GM12878 (cell line): ENCODE measurements around the gene SLC24A3. TPM values are rescaled to one million over a fixed set of nuclear protein-coding genes. Genes with fewer than 3 reads are reported as not detected.

Source experiments
- ATAC-seq: fragments of 200-7000 bp; cut with Tn5 transposase; 3 replicates; pipeline ENCODE4 v1.9.1; 2020; ENCODE audit warnings: mild to moderate bottlenecking, moderate library complexity
- BruUV-seq: library from RNA; stranded (reverse); fragments of 400-500 nt; replicated peaks from 2 replicates; lab custom pipeline; 2021; lab: Mats Ljungman, UMichigan
- CTCF ChIA-PET: fragments of 300-600 bp; sonication (Branson Sonifier 250); formaldehyde crosslinking; extraction: SDS; loops from one replicate; lab custom pipeline; 2021; ENCODE audit warnings: inconsistent platforms; lab: Yijun Ruan, JAX
- POLR2A ChIA-PET: fragments of 350-600 bp; formaldehyde crosslinking; extraction: SDS; loops from one replicate; lab custom pipeline; 2021; ENCODE audit warnings: inconsistent platforms; lab: Charles Lee
- RAD21 ChIA-PET: fragments of 300-600 bp; sonication (Branson Sonifier 250); formaldehyde crosslinking; loops from one replicate; lab custom pipeline; 2023; ENCODE audit warnings: antibody characterized with exemption; ENCODE audit not compliant: unreplicated experiment; lab: Charles Lee
- SMC1A ChIA-PET: fragments of 300-600 bp; sonication (Branson Sonifier 250); formaldehyde crosslinking; loops from one replicate; lab custom pipeline; 2023; ENCODE audit not compliant: unreplicated experiment, uncharacterized antibody; lab: Charles Lee
- DNase-seq: peaks from one replicate; pipeline ENCODE4 v3.0.0-alpha.2; 2011; ENCODE audit warnings: low read depth, low spot score
- FAIRE-seq: peaks from 3 replicates; lab custom pipeline; 2011; peaks lifted over from hg19 to GRCh38; lab: Jason Lieb, UNC
- H2AFZ ChIP-seq: 2 replicates; pipeline ENCODE4 v1.6.0; 2011; ENCODE audit warnings: low read depth, low read length, control low read depth; ENCODE audit not compliant: control insufficient read depth
- H3K27ac ChIP-seq: 2 replicates; pipeline ENCODE4 v1.5.1; 2011; ENCODE audit warnings: control low read depth; ENCODE audit not compliant: control insufficient read depth, insufficient read depth
- H3K27me3 ChIP-seq, 2 experiments: replicated peaks in 1 of 2; 2 replicates each; pipeline versions ENCODE4 v1.6.0 to v1.6.1; 2011; ENCODE audit warnings: low read length in 1 of 2; ENCODE audit not compliant: control insufficient read depth in 2 of 2, insufficient read depth in 2 of 2
- H3K36me3 ChIP-seq, 2 experiments: 2 replicates each; pipeline ENCODE4 v1.5.1; 2011; ENCODE audit warnings: low read length in 1 of 2; ENCODE audit not compliant: control insufficient read depth in 2 of 2, insufficient read depth in 2 of 2
- H3K4me1 ChIP-seq: 2 replicates; pipeline ENCODE4 v1.6.1; 2011; ENCODE audit warnings: mild to moderate bottlenecking, low read length, moderate library complexity, mixed read lengths; ENCODE audit not compliant: control insufficient read depth, insufficient read depth
- H3K4me2 ChIP-seq: 2 replicates; pipeline ENCODE4 v1.6.0; 2011; ENCODE audit warnings: control low read depth; ENCODE audit not compliant: control insufficient read depth, insufficient read depth
- H3K4me3 ChIP-seq: fragments of 200-600 bp; sonication (generic); 2 replicates; pipeline ENCODE4 v1.5.1; 2016
- H3K79me2 ChIP-seq: 2 replicates; pipeline ENCODE4 v1.6.0; 2011; ENCODE audit warnings: low read length; ENCODE audit not compliant: control insufficient read depth, insufficient read depth
- H3K9ac ChIP-seq: 2 replicates; pipeline ENCODE4 v1.8.0; 2011; ENCODE audit warnings: low read length, control low read depth, mixed read lengths; ENCODE audit not compliant: control insufficient read depth, insufficient read depth
- H3K9me3 ChIP-seq: replicated peaks from 3 replicates; pipeline ENCODE4 v1.5.1; 2011; ENCODE audit warnings: mild to moderate bottlenecking, low read length; ENCODE audit not compliant: control insufficient read depth, insufficient read depth
- H4K20me1 ChIP-seq: 2 replicates; pipeline ENCODE4 v1.6.0; 2011; ENCODE audit not compliant: control insufficient read depth, insufficient read depth
- BRCA1 ChIP-seq: IDR thresholded peaks from 2 replicates; pipeline ENCODE4 v1.6.1; 2011; ENCODE audit warnings: low read depth, low read length, improper control_type of control experiment
- CBX5 ChIP-seq: sonication (generic); IDR thresholded peaks from 2 replicates; pipeline ENCODE4 v1.6.1; 2016; ENCODE audit warnings: low read depth, moderate library complexity, mild to moderate bottlenecking, inconsistent platforms
- CREM ChIP-seq: IDR thresholded peaks from 2 replicates; pipeline ENCODE4 v1.6.1; 2014; ENCODE audit warnings: antibody characterized with exemption, low read depth
- IRF4 ChIP-seq: IDR thresholded peaks from 2 replicates; pipeline ENCODE4 v1.6.1; 2011; ENCODE audit warnings: low read depth, low read length
- MLLT1 ChIP-seq: fragments of 450-650 bp; IDR thresholded peaks from 2 replicates; pipeline ENCODE4 v1.6.1; 2016; ENCODE audit warnings: mild to moderate bottlenecking
- MTA3 ChIP-seq: IDR thresholded peaks from 2 replicates; pipeline ENCODE4 v1.6.1; 2012; ENCODE audit warnings: low read length, inconsistent platforms, borderline replicate concordance
- MYC ChIP-seq: IDR thresholded peaks from 2 replicates; pipeline ENCODE4 v1.6.1; 2011; ENCODE audit warnings: mild to moderate bottlenecking, low read length, moderate library complexity, inconsistent platforms; ENCODE audit not compliant: insufficient read depth, insufficient replicate concordance, insufficient read length, severe bottlenecking
- NFXL1 ChIP-seq: fragments of 450-650 bp; IDR thresholded peaks from 2 replicates; pipeline ENCODE4 v1.6.1; 2017; ENCODE audit warnings: antibody characterized with exemption, mild to moderate bottlenecking, borderline replicate concordance
- NKRF ChIP-seq: fragments of 450-650 bp; conservative IDR thresholded peaks from 2 replicates; pipeline ENCODE4 v1.6.1; 2017; ENCODE audit warnings: mild to moderate bottlenecking, moderate library complexity
- RAD51 ChIP-seq: fragments of 450-650 bp; IDR thresholded peaks from 2 replicates; pipeline ENCODE4 v1.6.1; 2016; ENCODE audit warnings: moderate library complexity, mild to moderate bottlenecking, inconsistent platforms
- SMAD1 ChIP-seq: fragments of 450-650 bp; IDR thresholded peaks from 2 replicates; pipeline ENCODE4 v1.6.1; 2018; ENCODE audit warnings: mild to moderate bottlenecking, low read depth; ENCODE audit not compliant: partially characterized antibody
- ZNF274 ChIP-seq: IDR thresholded peaks from one replicate; pipeline ENCODE4 v1.8.0; 2011; ENCODE audit not compliant: insufficient read length, insufficient read depth
- ZSCAN29 ChIP-seq: fragments of 450-650 bp; IDR thresholded peaks from 2 replicates; pipeline ENCODE4 v1.6.1; 2017; ENCODE audit warnings: mild to moderate bottlenecking, moderate library complexity
- WGBS: methylation state at CpG from one replicate; pipeline ENCODE4 v1.1.6; 2016; ENCODE audit warnings: low lambda C conversion rate; ENCODE audit not compliant: insufficient replicate concordance, insufficient coverage; ENCODE audit errors: missing lambda C conversion rate; 5-methylcytosine and 5-hydroxymethylcytosine counted together
- in situ Hi-C: fragments of 300-500 bp; cut with MboI; formaldehyde crosslinking; loops from 9 replicates; pipeline ENCODE4 v1.14.3; 2018; ENCODE audit warnings: mixed read lengths
- intact Hi-C: fragments of 100-400 bp; cut with micrococcal nuclease; formaldehyde crosslinking; loops from one replicate; pipeline ENCODE4 v1.14.2; 2022; ENCODE audit not compliant: unreplicated experiment
- polyA plus RNA-seq, 11 experiments: library from polyadenylated mRNA; depleted of rRNA in 4 of 11; unstranded in 6 of 11; stranded (reverse) in 5 of 11; fragments of >200 nt; fragmentation: Nextera tagmentation in 4 of 11; fragmentation: Illumina TruSeq in 1 of 11; extraction: Ambion mirVana in 4 of 11; extraction: Trizol in 1 of 11; gene quantifications; 1 replicate in 1 of 11; 2 replicates in 10 of 11; pipeline versions ENCODE4 v1.2.1 to v1.2.3, GENCODE V29; 2011 to 2016; ENCODE audit warnings: inconsistent platforms in 2 of 11, missing spikeins in 2 of 11, low read depth in 1 of 11
- total RNA-seq, 4 experiments: library from RNA; depleted of rRNA in 3 of 4; stranded (reverse); fragments of >200 nt in 3 of 4; fragmentation: Illumina TruSeq in 1 of 4; extraction: Trizol in 1 of 4; gene quantifications; 2 replicates each; pipeline versions ENCODE4 v1.2.1 to v1.2.3, GENCODE V29; 2013 to 2021
- TF ChIP-seq, protein P1 (sequence below): fragments of 450-650 bp; formaldehyde crosslinking; IDR thresholded peaks from 2 replicates; pipeline ENCODE4 v1.5.0; 2022; ENCODE audit warnings: mild to moderate bottlenecking, missing genetic modification characterization

Gene SLC24A3
- total and polyA plus RNA-seq, 10 of the 15 experiments (the other 5 are each of a cell fraction or from before 2014, with no cell fraction given): 0.04 TPM; not detected in 9

DNA sequence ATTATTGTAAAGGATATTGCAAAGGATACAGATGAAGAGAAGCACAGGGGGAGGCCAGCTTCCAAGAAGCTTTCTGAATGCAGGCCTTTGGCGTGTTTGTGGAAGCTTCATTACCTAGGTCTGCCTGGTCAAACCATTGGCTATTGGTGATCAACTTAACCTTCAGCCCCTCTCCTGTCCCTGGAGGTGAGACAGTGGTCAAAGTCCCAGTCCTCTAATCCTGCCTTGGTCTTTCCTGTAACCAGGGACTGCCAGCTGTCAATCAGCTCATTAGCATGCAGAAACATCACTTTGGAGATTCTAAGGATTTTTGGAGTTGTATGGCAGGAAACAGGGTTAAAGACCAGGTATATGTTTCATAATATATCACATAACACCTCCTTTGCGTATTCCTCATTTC lies 558.6 kb downstream of the SLC24A3 start:
- FAIRE-seq (no peak), ATAC-seq (no peak), DNase-seq (no peak)
- WGBS: 40% methylated on average over 2 of the region's 2 CpGs
- H3K27me3 ChIP-seq: peaks cover 3 to 7% of the 10 kb centered on the region in 2 experiments
- in situ Hi-C loops: no loop called here
- intact Hi-C loops: no loop called here
- ChIA-PET SMC1A (interaction anchor here (0.5 to 2.3 kb wide), 8 partner anchors 9 to 78 kb away, joined by 3 to 10 read pairs (median 4); no protein-coding TSS in a partner anchor), CTCF (interaction anchor here (0.5 to 1.9 kb wide), 7 partner anchors 9 to 109 kb away, joined by 3 to 4 read pairs (median 3); no protein-coding TSS in a partner anchor), RAD21 (interaction anchor here (1.0 to 2.3 kb wide), 4 partner anchors 9 to 46 kb away, joined by 3 to 9 read pairs (median 6); no protein-coding TSS in a partner anchor), POLR2A (interaction anchor here (1.5 kb wide), 1 partner anchor 65 kb away, joined by 4 read pairs; no protein-coding TSS in a partner anchor)
- H3K36me3 ChIP-seq: no peaks in the 10 kb centered on the region
- no peaks in the 10 kb centered on the region for H3K4me1 ChIP-seq
- TF ChIP-seq, protein P1, sequence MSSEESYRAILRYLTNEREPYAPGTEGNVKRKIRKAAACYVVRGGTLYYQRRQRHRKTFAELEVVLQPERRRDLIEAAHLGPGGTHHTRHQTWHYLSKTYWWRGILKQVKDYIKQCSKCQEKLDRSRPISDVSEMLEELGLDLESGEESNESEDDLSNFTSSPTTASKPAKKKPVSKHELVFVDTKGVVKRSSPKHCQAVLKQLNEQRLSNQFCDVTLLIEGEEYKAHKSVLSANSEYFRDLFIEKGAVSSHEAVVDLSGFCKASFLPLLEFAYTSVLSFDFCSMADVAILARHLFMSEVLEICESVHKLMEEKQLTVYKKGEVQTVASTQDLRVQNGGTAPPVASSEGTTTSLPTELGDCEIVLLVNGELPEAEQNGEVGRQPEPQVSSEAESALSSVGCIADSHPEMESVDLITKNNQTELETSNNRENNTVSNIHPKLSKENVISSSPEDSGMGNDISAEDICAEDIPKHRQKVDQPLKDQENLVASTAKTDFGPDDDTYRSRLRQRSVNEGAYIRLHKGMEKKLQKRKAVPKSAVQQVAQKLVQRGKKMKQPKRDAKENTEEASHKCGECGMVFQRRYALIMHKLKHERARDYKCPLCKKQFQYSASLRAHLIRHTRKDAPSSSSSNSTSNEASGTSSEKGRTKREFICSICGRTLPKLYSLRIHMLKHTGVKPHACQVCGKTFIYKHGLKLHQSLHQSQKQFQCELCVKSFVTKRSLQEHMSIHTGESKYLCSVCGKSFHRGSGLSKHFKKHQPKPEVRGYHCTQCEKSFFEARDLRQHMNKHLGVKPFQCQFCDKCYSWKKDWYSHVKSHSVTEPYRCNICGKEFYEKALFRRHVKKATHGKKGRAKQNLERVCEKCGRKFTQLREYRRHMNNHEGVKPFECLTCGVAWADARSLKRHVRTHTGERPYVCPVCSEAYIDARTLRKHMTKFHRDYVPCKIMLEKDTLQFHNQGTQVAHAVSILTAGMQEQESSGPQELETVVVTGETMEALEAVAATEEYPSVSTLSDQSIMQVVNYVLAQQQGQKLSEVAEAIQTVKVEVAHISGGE (CRISPR knock-in tag): no peak
- no peak for TF ChIP-seq MLLT1
- no peak for TF ChIP-seq IRF4
- no peak for TF ChIP-seq SMAD1
- TF ChIP-seq NKRF: no peak
- no peak for TF ChIP-seq ZSCAN29
- no peak for TF ChIP-seq CBX5
- no peak for TF ChIP-seq MTA3
- TF ChIP-seq RAD51: no peak
- no peak for TF ChIP-seq NFXL1
- TF ChIP-seq CREM: no peak
- TF ChIP-seq ZNF274: no peak
- TF ChIP-seq MYC: no peak
- TF ChIP-seq BRCA1: no peak
- BruUV-seq: no TSS peak
- H2AFZ ChIP-seq: no peak overlapping the region
- no peak overlapping the region for H3K4me2 ChIP-seq
- no peak overlapping the region for H3K27ac ChIP-seq
- no peaks in the 10 kb centered on the region for H4K20me1 ChIP-seq
- no peak overlapping the region for H3K9ac ChIP-seq
- no peaks in the 10 kb centered on the region for H3K9me3 ChIP-seq
- H3K79me2 ChIP-seq: no peaks in the 10 kb centered on the region
- H3K4me3 ChIP-seq: no peak overlapping the region
